HCT116 (cell line): ENCODE measurements around the gene STRADA. TPM values are rescaled to one million over a fixed set of nuclear protein-coding genes. Genes with fewer than 3 reads are reported as not detected.

Experiments used
- ATAC-seq: fragments of 200-7000 bp; cut with Tn5 transposase; 2 replicates; pipeline ENCODE4 v1.9.1; 2020; ENCODE audit warnings: mild to moderate bottlenecking, moderate library complexity
- BruUV-seq: library from RNA; stranded (reverse); fragments of 400-500 nt; replicated peaks from 2 replicates; lab custom pipeline; 2021; lab: Mats Ljungman, UMichigan
- CTCF ChIA-PET: fragments of 300-600 bp; sonication (Branson Sonifier 250); formaldehyde crosslinking; loops from one replicate; lab custom pipeline; 2021; ENCODE audit warnings: antibody characterized with exemption; lab: Charles Lee
- POLR2A ChIA-PET: fragments of 300-600, 350-600 bp; sonication (Branson Sonifier 250); formaldehyde crosslinking; loops from one replicate; lab custom pipeline; 2021; ENCODE audit warnings: antibody characterized with exemption; lab: Charles Lee
- RAD21 ChIA-PET, 2 experiments: fragments of 300-600 bp; sonication (Branson Sonifier 250); formaldehyde crosslinking; loops; one replicate each; lab custom pipeline; 2023; ENCODE audit warnings: low total read pairs in 2 of 2; ENCODE audit not compliant: uncharacterized antibody in 2 of 2, unreplicated experiment in 2 of 2, low non-redundant PET in 1 of 2; lab: Charles Lee
- DNase-seq: peaks from one replicate; pipeline ENCODE4 v3.0.0-alpha.2; 2010; ENCODE audit warnings: low read depth, low spot score
- H2AFZ ChIP-seq: fragments of 200-600 bp; shearing (Covaris generic), sonication (generic); 2 replicates; pipeline ENCODE4 v1.6.1; 2017; ENCODE audit warnings: low read depth, mixed run types, mixed read lengths, antibody characterized with exemption, low read length; ENCODE audit not compliant: poor library complexity, severe bottlenecking
- H3K27ac ChIP-seq: 2 replicates; pipeline ENCODE4 v1.5.1; 2012; ENCODE audit warnings: low read depth, low read length
- H3K27me3 ChIP-seq: fragments of 200-600 bp; sonication (generic); 2 replicates; pipeline ENCODE4 v1.6.1; 2016; ENCODE audit warnings: mixed run types, low read length, mixed read lengths; ENCODE audit not compliant: insufficient read depth
- H3K36me3 ChIP-seq, 2 experiments: fragments of 200-500 bp in 1 of 2; fragments of 200-600 bp in 1 of 2; sonication (Bioruptor generic) in 1 of 2; sonication (generic) in 1 of 2; 2 replicates each; pipeline versions ENCODE4 v1.5.1 to v1.6.1; 2014 to 2016; ENCODE audit warnings: low read length in 2 of 2, inconsistent platforms in 1 of 2, mixed read lengths in 1 of 2, mixed run types in 1 of 2; ENCODE audit not compliant: insufficient read depth in 2 of 2, control insufficient read depth in 1 of 2
- H3K4me1 ChIP-seq, 2 experiments: fragments of 200-600 bp in 1 of 2; sonication (generic) in 1 of 2; 2 replicates each; pipeline versions ENCODE4 v1.5.1 to v1.6.1; 2012 to 2017; ENCODE audit warnings: low read length in 2 of 2, inconsistent platforms in 1 of 2, mild to moderate bottlenecking in 1 of 2, mixed read lengths in 1 of 2, mixed run types in 1 of 2, moderate library complexity in 1 of 2; ENCODE audit not compliant: insufficient read depth in 2 of 2, control insufficient read depth in 1 of 2
- H3K4me2 ChIP-seq: fragments of 200-600 bp; sonication (generic); 2 replicates; pipeline ENCODE4 v1.6.1; 2017; ENCODE audit warnings: mixed run types, low read length, mixed read lengths
- H3K4me3 ChIP-seq, 2 experiments: fragments of 200-600 bp in 1 of 2; sonication (generic) in 1 of 2; replicated peaks in 1 of 2; 2 replicates each; pipeline ENCODE4 v1.5.1; 2011 to 2016; ENCODE audit warnings: low read length in 2 of 2, control low read depth in 1 of 2, low read depth in 1 of 2, mild to moderate bottlenecking in 1 of 2, mixed read lengths in 1 of 2, mixed run types in 1 of 2
- H3K79me2 ChIP-seq: fragments of 200-600 bp; sonication (generic); 2 replicates; pipeline ENCODE4 v1.6.1; 2017; ENCODE audit warnings: mild to moderate bottlenecking, mixed run types, low read length, moderate library complexity, mixed read lengths; ENCODE audit not compliant: insufficient read depth
- H3K9ac ChIP-seq: fragments of 200-600 bp; sonication (generic); 2 replicates; pipeline ENCODE4 v1.6.1; 2016; ENCODE audit warnings: low read length, mixed read lengths
- H3K9me2 ChIP-seq: fragments of 200-600 bp; sonication (generic), shearing (Covaris generic); 2 replicates; pipeline ENCODE4 v1.6.1; 2017; ENCODE audit warnings: mixed run types, mild to moderate bottlenecking, moderate library complexity; ENCODE audit not compliant: insufficient read depth
- H3K9me3 ChIP-seq, 2 experiments: fragments of 200-500 bp in 1 of 2; fragments of 200-600 bp in 1 of 2; sonication (Bioruptor generic) in 1 of 2; sonication (generic) in 1 of 2; 2 replicates each; pipeline ENCODE4 v1.6.1; 2014 to 2017; ENCODE audit warnings: low read length in 2 of 2, mixed read lengths in 2 of 2, inconsistent platforms in 1 of 2, low read depth in 1 of 2, mild to moderate bottlenecking in 1 of 2, mixed run types in 1 of 2, moderate library complexity in 1 of 2; ENCODE audit not compliant: control insufficient read depth in 1 of 2, insufficient read depth in 1 of 2
- H4K20me1 ChIP-seq: fragments of 200-600 bp; sonication (generic), shearing (Covaris generic); 2 replicates; pipeline ENCODE4 v1.6.1; 2017; ENCODE audit warnings: mixed run types, mild to moderate bottlenecking, moderate library complexity; ENCODE audit not compliant: insufficient read depth
- EGR1 ChIP-seq: IDR thresholded peaks from 2 replicates; pipeline ENCODE4 v1.6.1; 2012; ENCODE audit warnings: low read depth
- ELF1 ChIP-seq: IDR thresholded peaks from 2 replicates; pipeline ENCODE4 v1.6.1; 2012; ENCODE audit warnings: low read depth, borderline replicate concordance
- EZH2 ChIP-seq: fragments of 200-600 bp; sonication (generic); IDR thresholded peaks from 2 replicates; pipeline ENCODE4 v1.6.1; 2017; ENCODE audit warnings: antibody characterized with exemption, mixed run types
- EZH2phosphoT487 ChIP-seq: fragments of 200-600 bp; IDR thresholded peaks from 2 replicates; pipeline ENCODE4 v1.6.1; 2018; ENCODE audit warnings: antibody characterized with exemption, borderline replicate concordance
- FOSL1 ChIP-seq: IDR thresholded peaks from 2 replicates; pipeline ENCODE4 v1.6.1; 2012; ENCODE audit warnings: low read depth
- JUND ChIP-seq: IDR thresholded peaks from 2 replicates; pipeline ENCODE4 v1.6.1; 2012
- POLR2AphosphoS5 ChIP-seq: IDR thresholded peaks from 2 replicates; pipeline ENCODE4 v1.6.1; 2011; ENCODE audit warnings: mild to moderate bottlenecking, low read depth, low read length, moderate library complexity
- RAD21 ChIP-seq: IDR thresholded peaks from 2 replicates; pipeline ENCODE4 v1.6.1; 2012; ENCODE audit warnings: low read depth, mild to moderate bottlenecking
- SIN3A ChIP-seq: IDR thresholded peaks from 2 replicates; pipeline ENCODE4 v1.6.1; 2012; ENCODE audit warnings: low read depth
- SRF ChIP-seq: IDR thresholded peaks from 2 replicates; pipeline ENCODE4 v1.6.1; 2012; ENCODE audit warnings: low read depth
- YY1 ChIP-seq: IDR thresholded peaks from 2 replicates; pipeline ENCODE4 v1.6.1; 2011; ENCODE audit warnings: low read length, low read depth, moderate library complexity, mild to moderate bottlenecking; ENCODE audit not compliant: insufficient replicate concordance; ENCODE audit errors: extremely low read depth
- ZFX ChIP-seq: fragments of 450-650 bp; IDR thresholded peaks from 2 replicates; pipeline ENCODE4 v1.6.1; 2017
- intact Hi-C: fragments of 100-400 bp; cut with micrococcal nuclease; formaldehyde crosslinking; loops from 2 replicates; pipeline ENCODE4 v1.10.0; 2022
- total RNA-seq: library from RNA; stranded (reverse); gene quantifications from one replicate; pipeline ENCODE4 v1.2.1, GENCODE V29; 2021; ENCODE audit not compliant: unreplicated experiment
- TF ChIP-seq, protein P1 (sequence below): IDR thresholded peaks from 2 replicates; pipeline ENCODE4 v1.6.1; 2012
- TF ChIP-seq, protein P2 (sequence below), 3 experiments: fragments of 200-600 bp in 1 of 3; sonication (generic) in 1 of 3; IDR thresholded peaks in 2 of 3; conservative IDR thresholded peaks in 1 of 3; 2 replicates each; pipeline ENCODE4 v1.5.1; 2012 to 2017; ENCODE audit warnings: low read depth in 2 of 3, low read length in 2 of 3, antibody characterized with exemption in 1 of 3, borderline replicate concordance in 1 of 3, control low read depth in 1 of 3, mild to moderate bottlenecking in 1 of 3, mixed read lengths in 1 of 3, mixed run types in 1 of 3, moderate library complexity in 1 of 3; ENCODE audit not compliant: insufficient read depth in 1 of 3
- TF ChIP-seq, protein P3 (sequence below): IDR thresholded peaks from 2 replicates; pipeline ENCODE4 v1.6.1; 2011; ENCODE audit warnings: mild to moderate bottlenecking, low read length, moderate library complexity; ENCODE audit not compliant: insufficient replicate concordance; ENCODE audit errors: extremely low read depth

STRADA gene
- total RNA-seq, 1 experiment from 2014 or later = 38.0 TPM

DNA sequence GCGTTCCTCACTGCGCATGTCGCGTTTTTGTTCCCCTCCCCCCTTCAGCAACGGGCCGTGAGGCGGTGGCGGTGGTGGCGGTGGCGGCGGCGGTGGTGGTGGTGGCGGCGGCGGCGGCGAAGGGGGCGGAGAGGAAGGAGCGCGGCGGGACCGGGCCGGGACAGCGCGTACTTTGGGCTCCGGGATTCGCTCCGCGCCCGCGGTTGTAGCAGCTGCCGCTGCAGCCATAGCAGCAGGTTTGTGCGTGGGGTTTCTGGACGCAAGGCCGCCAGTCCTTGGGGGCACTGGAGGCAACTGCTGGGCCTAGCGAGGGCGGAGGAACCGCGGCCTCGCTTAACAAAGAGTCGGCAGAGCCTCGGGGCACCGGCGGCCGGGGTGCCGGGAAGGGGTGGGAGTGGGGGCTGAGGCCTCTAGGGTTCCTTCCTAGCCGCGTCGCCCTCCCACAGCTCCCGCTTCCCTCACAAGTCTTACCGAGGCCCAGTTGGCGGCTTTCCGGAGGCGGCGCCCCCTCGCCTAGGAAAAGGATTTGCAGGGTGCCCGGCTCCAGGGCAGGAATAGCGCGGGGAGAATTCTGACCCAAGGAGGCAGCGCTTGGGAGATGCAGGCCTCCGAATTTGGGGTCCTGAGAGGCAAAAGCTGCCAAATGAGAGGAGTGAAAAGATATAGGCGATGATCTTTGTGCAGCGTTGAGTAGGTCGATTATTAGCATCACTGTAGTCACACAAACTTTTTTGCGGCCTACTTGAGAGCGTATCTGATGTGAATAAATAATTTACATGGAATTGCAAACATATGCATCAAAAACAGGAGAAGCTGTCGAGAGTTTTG is 32.8 kb upstream of the STRADA start, which contains the start of gene DDX42:
Gene DDX42, plus strand, starts transcription at position 30 of the 828 bp plus-strand sequence. CDS start 12,880 bp downstream, outside the sequence.
- POLR2A ChIA-PET = interaction anchor here (0.9 to 2.7 kb wide), 15 partner anchors 9 to 314 kb away, joined by 3 to 42 read pairs (median 5); partner anchors contain the start of genes FTSJ3 and PSMC5
- Histone ChIP-seq H3K4me3 (peak within 1 kb of the TSS; percentile 81 to 83), H3K4me1 (peaks cover 16 to 38% of the 10 kb centered on the region in 2 experiments), H3K9me2 (no peaks in the 10 kb centered on the region), H4K20me1 (peaks cover 14% of the 10 kb centered on the region; the same call in 1 of the 2 replicates), H3K4me2 (peak within 1 kb of the TSS; percentile 84), H3K9me3 (no peaks in the 10 kb centered on the region), H3K27me3 (no peaks in the 10 kb centered on the region), H3K36me3 (peaks cover 9 to 28% of the 10 kb centered on the region in 2 experiments; a peak in 3 of 4 replicates), H3K79me2 (peaks cover 94% of the 10 kb centered on the region), H3K9ac (peak within 1 kb of the TSS; percentile 94), H2AFZ (no peak within 1 kb of the TSS), H3K27ac (peak within 1 kb of the TSS; percentile 91)
- RAD21 ChIA-PET = no interaction called here
- BruUV-seq = no TSS peak
- CTCF ChIA-PET = interaction anchor here (0.7 to 1.3 kb wide), 3 partner anchors 10 to 295 kb away, joined by 3 to 4 read pairs (median 3); no protein-coding TSS in a partner anchor
- TF ChIP-seq SRF (no peak), FOSL1 (no peak), EZH2phosphoT487 (no peak), POLR2AphosphoS5 (no peak), ZFX (peak; percentile 100), JUND (no peak), ELF1 (no peak), YY1 (peak; percentile 32), RAD21 (no peak), EGR1 (no peak), SIN3A (peak; percentile 45; the same call in 1 of the 2 replicates), EZH2 (no peak)
- TF ChIP-seq, protein P1, sequence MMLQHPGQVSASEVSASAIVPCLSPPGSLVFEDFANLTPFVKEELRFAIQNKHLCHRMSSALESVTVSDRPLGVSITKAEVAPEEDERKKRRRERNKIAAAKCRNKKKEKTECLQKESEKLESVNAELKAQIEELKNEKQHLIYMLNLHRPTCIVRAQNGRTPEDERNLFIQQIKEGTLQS = no peak
- TF ChIP-seq, protein P2, sequence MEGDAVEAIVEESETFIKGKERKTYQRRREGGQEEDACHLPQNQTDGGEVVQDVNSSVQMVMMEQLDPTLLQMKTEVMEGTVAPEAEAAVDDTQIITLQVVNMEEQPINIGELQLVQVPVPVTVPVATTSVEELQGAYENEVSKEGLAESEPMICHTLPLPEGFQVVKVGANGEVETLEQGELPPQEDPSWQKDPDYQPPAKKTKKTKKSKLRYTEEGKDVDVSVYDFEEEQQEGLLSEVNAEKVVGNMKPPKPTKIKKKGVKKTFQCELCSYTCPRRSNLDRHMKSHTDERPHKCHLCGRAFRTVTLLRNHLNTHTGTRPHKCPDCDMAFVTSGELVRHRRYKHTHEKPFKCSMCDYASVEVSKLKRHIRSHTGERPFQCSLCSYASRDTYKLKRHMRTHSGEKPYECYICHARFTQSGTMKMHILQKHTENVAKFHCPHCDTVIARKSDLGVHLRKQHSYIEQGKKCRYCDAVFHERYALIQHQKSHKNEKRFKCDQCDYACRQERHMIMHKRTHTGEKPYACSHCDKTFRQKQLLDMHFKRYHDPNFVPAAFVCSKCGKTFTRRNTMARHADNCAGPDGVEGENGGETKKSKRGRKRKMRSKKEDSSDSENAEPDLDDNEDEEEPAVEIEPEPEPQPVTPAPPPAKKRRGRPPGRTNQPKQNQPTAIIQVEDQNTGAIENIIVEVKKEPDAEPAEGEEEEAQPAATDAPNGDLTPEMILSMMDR (IDR thresholded peaks at IDR 0.05 in 2 of 3, conservative IDR thresholded peaks at IDR 0.05 in 1 of 3; ENCODE audit: borderline replicate concordance in 1 of 3, insufficient read depth in 1 of 3, low read depth in 2 of 3, low read length in 2 of 3) = 0 out of 6 replicates have a peak, but pooled peaks of 1 of the 3 experiments have one; percentile 6
- TF ChIP-seq, protein P3, sequence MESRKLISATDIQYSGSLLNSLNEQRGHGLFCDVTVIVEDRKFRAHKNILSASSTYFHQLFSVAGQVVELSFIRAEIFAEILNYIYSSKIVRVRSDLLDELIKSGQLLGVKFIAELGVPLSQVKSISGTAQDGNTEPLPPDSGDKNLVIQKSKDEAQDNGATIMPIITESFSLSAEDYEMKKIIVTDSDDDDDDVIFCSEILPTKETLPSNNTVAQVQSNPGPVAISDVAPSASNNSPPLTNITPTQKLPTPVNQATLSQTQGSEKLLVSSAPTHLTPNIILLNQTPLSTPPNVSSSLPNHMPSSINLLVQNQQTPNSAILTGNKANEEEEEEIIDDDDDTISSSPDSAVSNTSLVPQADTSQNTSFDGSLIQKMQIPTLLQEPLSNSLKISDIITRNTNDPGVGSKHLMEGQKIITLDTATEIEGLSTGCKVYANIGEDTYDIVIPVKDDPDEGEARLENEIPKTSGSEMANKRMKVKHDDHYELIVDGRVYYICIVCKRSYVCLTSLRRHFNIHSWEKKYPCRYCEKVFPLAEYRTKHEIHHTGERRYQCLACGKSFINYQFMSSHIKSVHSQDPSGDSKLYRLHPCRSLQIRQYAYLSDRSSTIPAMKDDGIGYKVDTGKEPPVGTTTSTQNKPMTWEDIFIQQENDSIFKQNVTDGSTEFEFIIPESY = no peak
- ATAC-seq (peak; percentile 12), DNase-seq (no peak)
- intact Hi-C loops = no loop called here
